GM12878 (cell line): Measurements from ENCODE around the gene PIP5K1A. TPM values are rescaled to one million over a fixed set of nuclear protein-coding genes. Genes with fewer than 3 reads are reported as not detected.
A peak's percentile ranks its signal among the peaks of the same experiment; 100 is the strongest.

Experiments
- ATAC-seq: fragments of 200-7000 bp; cut with Tn5 transposase; 3 replicates; pipeline ENCODE4 v1.9.1; 2020; ENCODE audit warnings: mild to moderate bottlenecking, moderate library complexity
- BruUV-seq: library from RNA; stranded (reverse); fragments of 400-500 nt; replicated peaks from 2 replicates; lab custom pipeline; 2021; lab: Mats Ljungman, UMichigan
- CTCF ChIA-PET: fragments of 300-600 bp; sonication (Branson Sonifier 250); formaldehyde crosslinking; extraction: SDS; loops from one replicate; lab custom pipeline; 2021; ENCODE audit warnings: inconsistent platforms; lab: Yijun Ruan, JAX
- POLR2A ChIA-PET: fragments of 350-600 bp; formaldehyde crosslinking; extraction: SDS; loops from one replicate; lab custom pipeline; 2021; ENCODE audit warnings: inconsistent platforms; lab: Charles Lee
- RAD21 ChIA-PET: fragments of 300-600 bp; sonication (Branson Sonifier 250); formaldehyde crosslinking; loops from one replicate; lab custom pipeline; 2023; ENCODE audit warnings: antibody characterized with exemption; ENCODE audit not compliant: unreplicated experiment; lab: Charles Lee
- SMC1A ChIA-PET: fragments of 300-600 bp; sonication (Branson Sonifier 250); formaldehyde crosslinking; loops from one replicate; lab custom pipeline; 2023; ENCODE audit not compliant: unreplicated experiment, uncharacterized antibody; lab: Charles Lee
- DNase-seq: peaks from one replicate; pipeline ENCODE4 v3.0.0-alpha.2; 2011; ENCODE audit warnings: low read depth, low spot score
- FAIRE-seq: peaks from 3 replicates; lab custom pipeline; 2011; peaks lifted over from hg19 to GRCh38; lab: Jason Lieb, UNC
- H2AFZ ChIP-seq: 2 replicates; pipeline ENCODE4 v1.6.0; 2011; ENCODE audit warnings: low read depth, low read length, control low read depth; ENCODE audit not compliant: control insufficient read depth
- H3K27ac ChIP-seq: 2 replicates; pipeline ENCODE4 v1.5.1; 2011; ENCODE audit warnings: control low read depth; ENCODE audit not compliant: control insufficient read depth, insufficient read depth
- H3K27me3 ChIP-seq, 2 experiments: replicated peaks in 1 of 2; 2 replicates each; pipeline versions ENCODE4 v1.6.0 to v1.6.1; 2011; ENCODE audit warnings: low read length in 1 of 2; ENCODE audit not compliant: control insufficient read depth in 2 of 2, insufficient read depth in 2 of 2
- H3K36me3 ChIP-seq, 2 experiments: 2 replicates each; pipeline ENCODE4 v1.5.1; 2011; ENCODE audit warnings: low read length in 1 of 2; ENCODE audit not compliant: control insufficient read depth in 2 of 2, insufficient read depth in 2 of 2
- H3K4me1 ChIP-seq: 2 replicates; pipeline ENCODE4 v1.6.1; 2011; ENCODE audit warnings: mild to moderate bottlenecking, low read length, moderate library complexity, mixed read lengths; ENCODE audit not compliant: control insufficient read depth, insufficient read depth
- H3K4me2 ChIP-seq: 2 replicates; pipeline ENCODE4 v1.6.0; 2011; ENCODE audit warnings: control low read depth; ENCODE audit not compliant: control insufficient read depth, insufficient read depth
- H3K4me3 ChIP-seq: fragments of 200-600 bp; sonication (generic); 2 replicates; pipeline ENCODE4 v1.5.1; 2016
- H3K79me2 ChIP-seq: 2 replicates; pipeline ENCODE4 v1.6.0; 2011; ENCODE audit warnings: low read length; ENCODE audit not compliant: control insufficient read depth, insufficient read depth
- H3K9ac ChIP-seq: 2 replicates; pipeline ENCODE4 v1.8.0; 2011; ENCODE audit warnings: low read length, control low read depth, mixed read lengths; ENCODE audit not compliant: control insufficient read depth, insufficient read depth
- H3K9me3 ChIP-seq: replicated peaks from 3 replicates; pipeline ENCODE4 v1.5.1; 2011; ENCODE audit warnings: mild to moderate bottlenecking, low read length; ENCODE audit not compliant: control insufficient read depth, insufficient read depth
- H4K20me1 ChIP-seq: 2 replicates; pipeline ENCODE4 v1.6.0; 2011; ENCODE audit not compliant: control insufficient read depth, insufficient read depth
- CBX3 ChIP-seq: fragments of 200-600 bp; sonication (generic); IDR thresholded peaks from 2 replicates; pipeline ENCODE4 v1.6.1; 2016; ENCODE audit warnings: low read depth, borderline replicate concordance
- CREB1 ChIP-seq: IDR thresholded peaks from 2 replicates; pipeline ENCODE4 v1.6.1; 2012; ENCODE audit warnings: low read depth, mild to moderate bottlenecking, inconsistent platforms
- IRF4 ChIP-seq: IDR thresholded peaks from 2 replicates; pipeline ENCODE4 v1.6.1; 2011; ENCODE audit warnings: low read depth, low read length
- KDM1A ChIP-seq: fragments of 200-600 bp; sonication (generic); IDR thresholded peaks from 2 replicates; pipeline ENCODE4 v1.6.1; 2016; ENCODE audit warnings: borderline replicate concordance
- LARP7 ChIP-seq: fragments of 450-650 bp; IDR thresholded peaks from 2 replicates; pipeline ENCODE4 v1.6.1; 2017; ENCODE audit warnings: mild to moderate bottlenecking
- MEF2B ChIP-seq: fragments of 450-650 bp; IDR thresholded peaks from 2 replicates; pipeline ENCODE4 v1.6.1; 2018; ENCODE audit warnings: mild to moderate bottlenecking, moderate library complexity; ENCODE audit not compliant: partially characterized antibody, poor library complexity, severe bottlenecking
- MXI1 ChIP-seq: fragments of 150-350 bp; IDR thresholded peaks from 2 replicates; pipeline ENCODE4 v1.6.1; 2011; ENCODE audit warnings: low read depth, mild to moderate bottlenecking, inconsistent platforms, low read length, improper control_type of control experiment
- NBN ChIP-seq: fragments of 450-650 bp; IDR thresholded peaks from 2 replicates; pipeline ENCODE4 v1.6.1; 2016
- NFIC ChIP-seq: IDR thresholded peaks from 2 replicates; pipeline ENCODE4 v1.6.1; 2012; ENCODE audit warnings: low read depth, mild to moderate bottlenecking, inconsistent platforms, low read length, moderate library complexity
- NR2F1 ChIP-seq: fragments of 450-650 bp; conservative IDR thresholded peaks from 2 replicates; pipeline ENCODE4 v1.6.1; 2017; ENCODE audit warnings: mild to moderate bottlenecking
- RAD21 ChIP-seq: IDR thresholded peaks from 2 replicates; pipeline ENCODE4 v1.6.1; 2011; ENCODE audit warnings: mild to moderate bottlenecking, low read depth, low read length, moderate library complexity; ENCODE audit not compliant: insufficient read depth
- SIN3A ChIP-seq: IDR thresholded peaks from 2 replicates; pipeline ENCODE4 v1.6.1; 2012; ENCODE audit warnings: low read depth, low read length, improper control_type of control experiment
- SP1 ChIP-seq: IDR thresholded peaks from one replicate; pipeline ENCODE4 v1.6.1; 2011; ENCODE audit warnings: low read depth, low read length
- STAT1 ChIP-seq: fragments of 450-650 bp; conservative IDR thresholded peaks from 2 replicates; pipeline ENCODE4 v1.6.1; 2014; ENCODE audit warnings: antibody characterized with exemption, mild to moderate bottlenecking
- TAF1 ChIP-seq: IDR thresholded peaks from 2 replicates; pipeline ENCODE4 v1.6.1; 2011; ENCODE audit warnings: mild to moderate bottlenecking, low read depth, low read length, borderline replicate concordance
- ZNF24 ChIP-seq: fragments of 450-650 bp; IDR thresholded peaks from 2 replicates; pipeline ENCODE4 v1.6.1; 2017; ENCODE audit warnings: antibody characterized with exemption, mild to moderate bottlenecking
- WGBS: methylation state at CpG from one replicate; pipeline ENCODE4 v1.1.6; 2016; ENCODE audit warnings: low lambda C conversion rate; ENCODE audit not compliant: insufficient replicate concordance, insufficient coverage; ENCODE audit errors: missing lambda C conversion rate; 5-methylcytosine and 5-hydroxymethylcytosine counted together
- in situ Hi-C: fragments of 300-500 bp; cut with MboI; formaldehyde crosslinking; loops from 9 replicates; pipeline ENCODE4 v1.14.3; 2018; ENCODE audit warnings: mixed read lengths
- intact Hi-C: fragments of 100-400 bp; cut with micrococcal nuclease; formaldehyde crosslinking; loops from one replicate; pipeline ENCODE4 v1.14.2; 2022; ENCODE audit not compliant: unreplicated experiment
- polyA plus RNA-seq, 11 experiments: library from polyadenylated mRNA; depleted of rRNA in 4 of 11; unstranded in 6 of 11; stranded (reverse) in 5 of 11; fragments of >200 nt; fragmentation: Nextera tagmentation in 4 of 11; fragmentation: Illumina TruSeq in 1 of 11; extraction: Ambion mirVana in 4 of 11; extraction: Trizol in 1 of 11; gene quantifications; 1 replicate in 1 of 11; 2 replicates in 10 of 11; pipeline versions ENCODE4 v1.2.1 to v1.2.3, GENCODE V29; 2011 to 2016; ENCODE audit warnings: inconsistent platforms in 2 of 11, missing spikeins in 2 of 11, low read depth in 1 of 11
- total RNA-seq, 4 experiments: library from RNA; depleted of rRNA in 3 of 4; stranded (reverse); fragments of >200 nt in 3 of 4; fragmentation: Illumina TruSeq in 1 of 4; extraction: Trizol in 1 of 4; gene quantifications; 2 replicates each; pipeline versions ENCODE4 v1.2.1 to v1.2.3, GENCODE V29; 2013 to 2021
- TF ChIP-seq, protein P1 (sequence below): IDR thresholded peaks from 2 replicates; pipeline ENCODE4 v1.6.1; 2012; ENCODE audit warnings: low read depth, low read length, improper control_type of control experiment
- TF ChIP-seq, protein P2 (sequence below): fragments of 450-650 bp; IDR thresholded peaks from 2 replicates; pipeline ENCODE4 v1.6.1; 2017; ENCODE audit warnings: borderline replicate concordance
- TF ChIP-seq, protein P3 (sequence below): fragments of 450-650 bp; IDR thresholded peaks from 2 replicates; pipeline ENCODE4 v1.6.1; 2017; ENCODE audit warnings: antibody characterized with exemption, mild to moderate bottlenecking, moderate library complexity

The PIP5K1A gene
- total and polyA plus RNA-seq, 10 of the 15 experiments (the other 5 are each of a cell fraction or from before 2014, with no cell fraction given): 4.5 to 114 (median 51.5) TPM

DNA sequence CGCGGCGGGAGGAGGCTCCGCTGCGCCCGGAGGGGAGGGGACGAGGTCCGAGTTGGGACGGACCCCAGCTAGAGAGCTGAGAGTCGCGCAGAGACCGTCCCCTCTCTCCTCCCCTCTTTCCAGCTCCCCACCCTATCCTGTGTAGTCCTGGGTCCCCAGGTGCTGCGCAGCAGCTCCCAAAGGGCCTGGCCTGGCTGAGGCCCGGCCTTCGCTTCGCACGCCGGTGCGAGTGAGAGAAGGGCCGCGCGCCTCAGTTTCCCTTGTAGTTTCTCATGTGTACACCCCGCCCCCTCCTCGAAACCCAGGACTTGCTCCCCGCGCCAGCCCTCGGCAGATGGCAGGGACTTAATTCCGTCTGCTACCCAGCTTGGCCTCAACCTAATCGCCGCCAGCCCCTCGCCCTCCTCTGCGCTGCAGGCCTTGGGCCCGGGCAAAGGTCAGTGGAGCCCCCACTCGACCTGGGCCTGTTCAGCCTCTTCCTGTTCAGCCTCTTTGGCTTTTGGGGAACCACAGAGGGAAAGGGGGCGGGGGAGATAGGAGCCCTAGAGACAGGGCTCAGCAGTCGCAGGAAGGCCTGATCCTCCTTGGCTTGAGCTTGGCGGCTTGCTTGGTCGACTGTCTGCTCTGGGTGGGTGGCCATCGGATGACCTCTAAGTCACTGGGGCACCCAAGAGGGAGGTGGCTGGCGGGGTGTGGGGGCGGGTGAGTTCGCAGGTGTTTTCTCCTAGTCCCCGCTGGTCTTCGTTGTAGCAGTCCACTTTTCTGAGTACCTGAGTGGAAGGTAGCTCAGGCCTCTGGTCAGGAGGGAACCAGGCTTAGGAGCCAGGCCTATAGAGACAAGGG lies 84.8 kb downstream of the PIP5K1A start:
- SMC1A ChIA-PET: interaction anchor here (1.5 to 1.6 kb wide), 3 partner anchors 15 to 58 kb away, joined by 3 to 7 read pairs (median 7); no protein-coding TSS in a partner anchor
- BruUV-seq: no TSS peak
- H3K79me2 ChIP-seq: peaks cover 32% of the 10 kb centered on the region
- CTCF ChIA-PET: interaction anchor here (0.6 to 3.0 kb wide), 6 partner anchors 18 to 213 kb away, joined by 3 to 18 read pairs (median 4); no protein-coding TSS in a partner anchor
- H3K27me3 ChIP-seq: no peaks in the 10 kb centered on the region
- H3K27ac ChIP-seq: peak overlapping the region; percentile 100
- peak overlapping the region; percentile 94 for H3K4me2 ChIP-seq
- H3K9ac ChIP-seq: peak overlapping the region; percentile 98
- under 1% methylated on average over 42 of the region's 44 CpGs for WGBS
- POLR2A ChIA-PET: interaction anchor here (0.5 to 3.6 kb wide), 12 partner anchors 10 to 216 kb away, joined by 3 to 32 read pairs (median 3); partner anchors contain the start of genes PI4KB, PIP5K1A and PSMD4
- no peaks in the 10 kb centered on the region for H3K9me3 ChIP-seq
- intact Hi-C loops: loop anchor here (1.0 to 2.0 kb wide), 2 partner anchors 44 to 58 kb away; partner anchors contain the start of gene PI4KB
- in situ Hi-C loops: no loop called here
- FAIRE-seq (no peak), ATAC-seq (peak; percentile 4), DNase-seq (no peak)
- H3K36me3 ChIP-seq: peaks cover 15 to 20% of the 10 kb centered on the region in 2 experiments; a peak in 3 of 4 replicates
- peaks cover 12% of the 10 kb centered on the region for H3K4me1 ChIP-seq
- peak overlapping the region; percentile 96 for H3K4me3 ChIP-seq
- RAD21 ChIA-PET: interaction anchor here (0.7 to 1.9 kb wide), 8 partner anchors 9 to 93 kb away, joined by 3 to 10 read pairs (median 4); partner anchors contain the start of genes PI4KB, PSMD4 and VPS72
- H2AFZ ChIP-seq: no peak overlapping the region; the same call in 1 of the 2 replicates
- no peaks in the 10 kb centered on the region for H4K20me1 ChIP-seq
- TF ChIP-seq IRF4 (no peak), NBN (no peak), KDM1A (no peak), CREB1 (no peak), NR2F1 (peak; percentile 79), SP1 (no peak), NFIC (no peak), RAD21 (no peak), STAT1 (no peak), MXI1 (peak; percentile 27; the same call in 1 of the 2 replicates), MEF2B (no peak), CBX3 (no peak), SIN3A (peak; percentile 59; the same call in 1 of the 2 replicates), LARP7 (no peak), ZNF24 (no peak), TAF1 (no peak)
- TF ChIP-seq, protein P1, sequence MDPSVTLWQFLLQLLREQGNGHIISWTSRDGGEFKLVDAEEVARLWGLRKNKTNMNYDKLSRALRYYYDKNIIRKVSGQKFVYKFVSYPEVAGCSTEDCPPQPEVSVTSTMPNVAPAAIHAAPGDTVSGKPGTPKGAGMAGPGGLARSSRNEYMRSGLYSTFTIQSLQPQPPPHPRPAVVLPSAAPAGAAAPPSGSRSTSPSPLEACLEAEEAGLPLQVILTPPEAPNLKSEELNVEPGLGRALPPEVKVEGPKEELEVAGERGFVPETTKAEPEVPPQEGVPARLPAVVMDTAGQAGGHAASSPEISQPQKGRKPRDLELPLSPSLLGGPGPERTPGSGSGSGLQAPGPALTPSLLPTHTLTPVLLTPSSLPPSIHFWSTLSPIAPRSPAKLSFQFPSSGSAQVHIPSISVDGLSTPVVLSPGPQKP: no peak
- TF ChIP-seq, protein P2, sequence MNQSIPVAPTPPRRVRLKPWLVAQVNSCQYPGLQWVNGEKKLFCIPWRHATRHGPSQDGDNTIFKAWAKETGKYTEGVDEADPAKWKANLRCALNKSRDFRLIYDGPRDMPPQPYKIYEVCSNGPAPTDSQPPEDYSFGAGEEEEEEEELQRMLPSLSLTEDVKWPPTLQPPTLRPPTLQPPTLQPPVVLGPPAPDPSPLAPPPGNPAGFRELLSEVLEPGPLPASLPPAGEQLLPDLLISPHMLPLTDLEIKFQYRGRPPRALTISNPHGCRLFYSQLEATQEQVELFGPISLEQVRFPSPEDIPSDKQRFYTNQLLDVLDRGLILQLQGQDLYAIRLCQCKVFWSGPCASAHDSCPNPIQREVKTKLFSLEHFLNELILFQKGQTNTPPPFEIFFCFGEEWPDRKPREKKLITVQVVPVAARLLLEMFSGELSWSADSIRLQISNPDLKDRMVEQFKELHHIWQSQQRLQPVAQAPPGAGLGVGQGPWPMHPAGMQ: no peak
- TF ChIP-seq, protein P3, sequence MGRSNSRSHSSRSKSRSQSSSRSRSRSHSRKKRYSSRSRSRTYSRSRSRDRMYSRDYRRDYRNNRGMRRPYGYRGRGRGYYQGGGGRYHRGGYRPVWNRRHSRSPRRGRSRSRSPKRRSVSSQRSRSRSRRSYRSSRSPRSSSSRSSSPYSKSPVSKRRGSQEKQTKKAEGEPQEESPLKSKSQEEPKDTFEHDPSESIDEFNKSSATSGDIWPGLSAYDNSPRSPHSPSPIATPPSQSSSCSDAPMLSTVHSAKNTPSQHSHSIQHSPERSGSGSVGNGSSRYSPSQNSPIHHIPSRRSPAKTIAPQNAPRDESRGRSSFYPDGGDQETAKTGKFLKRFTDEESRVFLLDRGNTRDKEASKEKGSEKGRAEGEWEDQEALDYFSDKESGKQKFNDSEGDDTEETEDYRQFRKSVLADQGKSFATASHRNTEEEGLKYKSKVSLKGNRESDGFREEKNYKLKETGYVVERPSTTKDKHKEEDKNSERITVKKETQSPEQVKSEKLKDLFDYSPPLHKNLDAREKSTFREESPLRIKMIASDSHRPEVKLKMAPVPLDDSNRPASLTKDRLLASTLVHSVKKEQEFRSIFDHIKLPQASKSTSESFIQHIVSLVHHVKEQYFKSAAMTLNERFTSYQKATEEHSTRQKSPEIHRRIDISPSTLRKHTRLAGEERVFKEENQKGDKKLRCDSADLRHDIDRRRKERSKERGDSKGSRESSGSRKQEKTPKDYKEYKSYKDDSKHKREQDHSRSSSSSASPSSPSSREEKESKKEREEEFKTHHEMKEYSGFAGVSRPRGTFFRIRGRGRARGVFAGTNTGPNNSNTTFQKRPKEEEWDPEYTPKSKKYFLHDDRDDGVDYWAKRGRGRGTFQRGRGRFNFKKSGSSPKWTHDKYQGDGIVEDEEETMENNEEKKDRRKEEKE: no peak
